H9 (cell line): Measurements from ENCODE around the gene BRCA2. TPM values are rescaled to one million over a fixed set of nuclear protein-coding genes. Genes with fewer than 3 reads are reported as not detected.

Source experiments
- DNase-seq: peaks from one replicate; pipeline ENCODE4 v3.0.0-alpha.2; 2017
- H2AFZ ChIP-seq: one replicate; pipeline ENCODE4 v1.6.1; 2013; ENCODE audit warnings: mild to moderate bottlenecking, low read length, control low read depth, moderate library complexity
- H2AK5ac ChIP-seq: 2 replicates; pipeline ENCODE4 v1.6.1; 2013; ENCODE audit warnings: low read length, control low read depth, mixed read lengths; ENCODE audit not compliant: insufficient read length
- H2BK120ac ChIP-seq: one replicate; pipeline ENCODE4 v1.6.1; 2013; ENCODE audit warnings: low read depth, mild to moderate bottlenecking, low read length, control low read depth, inconsistent platforms; ENCODE audit not compliant: poor library complexity, severe bottlenecking
- H2BK12ac ChIP-seq: 2 replicates; pipeline ENCODE4 v1.6.1; 2013; ENCODE audit warnings: low read length, control low read depth, mixed read lengths, low read depth; ENCODE audit not compliant: insufficient read length
- H2BK15ac ChIP-seq: 2 replicates; pipeline ENCODE4 v1.6.1; 2013; ENCODE audit warnings: low read depth, low read length, control low read depth
- H2BK20ac ChIP-seq: one replicate; pipeline ENCODE4 v1.6.1; 2013; ENCODE audit warnings: low read depth, mild to moderate bottlenecking, low read length, control low read depth, inconsistent platforms; ENCODE audit not compliant: poor library complexity, severe bottlenecking
- H2BK5ac ChIP-seq: 2 replicates; pipeline ENCODE4 v1.6.1; 2013; ENCODE audit warnings: low read length, control low read depth, mixed read lengths; ENCODE audit not compliant: insufficient read length
- H3K14ac ChIP-seq: 2 replicates; pipeline ENCODE4 v1.6.1; 2013; ENCODE audit warnings: low read length, control low read depth; ENCODE audit not compliant: insufficient read depth
- H3K18ac ChIP-seq: 2 replicates; pipeline ENCODE4 v1.6.1; 2013; ENCODE audit warnings: low read depth, mild to moderate bottlenecking, mixed read lengths, low read length, control low read depth; ENCODE audit not compliant: insufficient read length
- H3K23ac ChIP-seq: 2 replicates; pipeline ENCODE4 v1.6.1; 2013; ENCODE audit warnings: low read length, control low read depth, mixed read lengths, low read depth; ENCODE audit not compliant: insufficient read length
- H3K23me2 ChIP-seq: 2 replicates; pipeline ENCODE4 v1.6.1; 2013; ENCODE audit warnings: low read depth, mild to moderate bottlenecking, mixed read lengths, low read length, control low read depth; ENCODE audit not compliant: insufficient read length, poor library complexity, severe bottlenecking
- H3K27ac ChIP-seq: 2 replicates; pipeline ENCODE4 v1.5.1; 2013; ENCODE audit warnings: low read length, control low read depth, mixed read lengths, low read depth; ENCODE audit not compliant: insufficient read length
- H3K27me3 ChIP-seq: 2 replicates; pipeline ENCODE4 v1.6.1; 2013; ENCODE audit warnings: low read length, control low read depth, inconsistent platforms; ENCODE audit not compliant: insufficient read depth
- H3K4ac ChIP-seq: 2 replicates; pipeline ENCODE4 v1.6.1; 2013; ENCODE audit warnings: low read depth, mild to moderate bottlenecking, control low read depth, inconsistent platforms, low read length, moderate library complexity
- H3K4me1 ChIP-seq: 2 replicates; pipeline ENCODE4 v1.6.1; 2013; ENCODE audit warnings: low read length, control low read depth, inconsistent platforms; ENCODE audit not compliant: insufficient read depth
- H3K4me2 ChIP-seq: 2 replicates; pipeline ENCODE4 v1.6.1; 2013; ENCODE audit warnings: low read length, control low read depth, mixed read lengths; ENCODE audit not compliant: insufficient read length, insufficient read depth
- H3K56ac ChIP-seq: 2 replicates; pipeline ENCODE4 v1.6.1; 2013; ENCODE audit warnings: low read depth, mild to moderate bottlenecking, mixed read lengths, low read length, control low read depth; ENCODE audit not compliant: insufficient read length
- H3K79me1 ChIP-seq: 2 replicates; pipeline ENCODE4 v1.6.1; 2013; ENCODE audit warnings: low read depth, mild to moderate bottlenecking, moderate library complexity, low read length, control low read depth, inconsistent platforms; ENCODE audit not compliant: insufficient read depth, poor library complexity, severe bottlenecking
- H3K79me2 ChIP-seq: 2 replicates; pipeline ENCODE4 v1.6.1; 2013; ENCODE audit warnings: low read length, control low read depth, inconsistent platforms; ENCODE audit not compliant: insufficient read depth
- H3K9ac ChIP-seq: 2 replicates; pipeline ENCODE4 v1.6.1; 2013; ENCODE audit warnings: low read length, control low read depth, mixed read lengths; ENCODE audit not compliant: insufficient read length; ENCODE audit errors: extremely low read depth
- H3K9me3 ChIP-seq: one replicate; pipeline ENCODE4 v1.6.1; 2013; ENCODE audit warnings: low read depth, low read length, inconsistent platforms; ENCODE audit not compliant: control insufficient read depth
- H3T11ph ChIP-seq: one replicate; pipeline ENCODE4 v1.6.1; 2013; ENCODE audit warnings: mild to moderate bottlenecking, low read length, control low read depth, inconsistent platforms
- H4K20me1 ChIP-seq: one replicate; pipeline ENCODE4 v1.6.1; 2013; ENCODE audit not compliant: control insufficient read depth, insufficient read length, insufficient read depth
- H4K5ac ChIP-seq: 2 replicates; pipeline ENCODE4 v1.6.1; 2013; ENCODE audit warnings: low read depth, mild to moderate bottlenecking, mixed read lengths, low read length, control low read depth; ENCODE audit not compliant: insufficient read length
- H4K8ac ChIP-seq: replicated peaks from 2 replicates; pipeline ENCODE4 v1.6.1; 2013; ENCODE audit warnings: low read length, control low read depth, mixed read lengths, low read depth; ENCODE audit not compliant: insufficient read length
- H4K91ac ChIP-seq: 2 replicates; pipeline ENCODE4 v1.6.1; 2013; ENCODE audit warnings: low read depth, mild to moderate bottlenecking, moderate library complexity, mixed read lengths, low read length, control low read depth; ENCODE audit not compliant: insufficient read length
- H3K27ac Mint-ChIP-seq, 3 experiments: 2 replicates in 2 of 3; 3 replicates in 1 of 3; pipeline ENCODE4 v1.8.0; 2020 to 2021; ENCODE audit warnings: mixed read lengths in 3 of 3, mild to moderate bottlenecking in 1 of 3, moderate library complexity in 1 of 3
- H3K27me3 Mint-ChIP-seq: 2 replicates; pipeline ENCODE4 v1.8.0; 2021; ENCODE audit warnings: low read depth, mild to moderate bottlenecking, moderate library complexity, mixed read lengths
- H3K36me3 Mint-ChIP-seq, 3 experiments: 2 replicates in 2 of 3; 3 replicates in 1 of 3; pipeline ENCODE4 v1.8.0; 2020 to 2021; ENCODE audit warnings: low read depth in 3 of 3, mixed read lengths in 3 of 3; ENCODE audit not compliant: insufficient read depth in 1 of 3
- H3K4me1 Mint-ChIP-seq, 2 experiments: 2 replicates each; pipeline ENCODE4 v1.8.0; 2020; ENCODE audit warnings: mixed read lengths in 2 of 2
- H3K4me3 Mint-ChIP-seq, 2 experiments: 2 replicates in 1 of 2; 3 replicates in 1 of 2; pipeline ENCODE4 v1.8.0; 2020 to 2021; ENCODE audit warnings: mild to moderate bottlenecking in 2 of 2, mixed read lengths in 2 of 2, moderate library complexity in 1 of 2
- H3K9me3 Mint-ChIP-seq, 2 experiments: 2 replicates in 1 of 2; 3 replicates in 1 of 2; pipeline ENCODE4 v1.8.0; 2020; ENCODE audit warnings: mild to moderate bottlenecking in 2 of 2, mixed read lengths in 2 of 2, moderate library complexity in 1 of 2
- WGBS: extraction: QIAGEN DNeasy Blood & Tissue Kit; methylation state at CpG from one replicate; pipeline ENCODE4 v1.1.7; 2013; ENCODE audit warnings: missing lambda C conversion rate, low lambda C conversion rate, mixed read lengths; ENCODE audit not compliant: insufficient read length; ENCODE audit errors: extremely low coverage; 5-methylcytosine and 5-hydroxymethylcytosine counted together
- total RNA-seq: library from RNA; stranded (reverse); gene quantifications from 2 replicates; pipeline ENCODE4 v1.2.1, GENCODE V29; 2021
- TF ChIP-seq, protein P1 (sequence below): fragments of 200-600 bp; sonication (generic); conservative IDR thresholded peaks from 3 replicates; pipeline ENCODE4 v1.8.0; 2021; ENCODE audit warnings: antibody characterized with exemption, mild to moderate bottlenecking

BRCA2 gene
- total RNA-seq, 1 experiment from 2014 or later: 17.0 TPM

DNA sequence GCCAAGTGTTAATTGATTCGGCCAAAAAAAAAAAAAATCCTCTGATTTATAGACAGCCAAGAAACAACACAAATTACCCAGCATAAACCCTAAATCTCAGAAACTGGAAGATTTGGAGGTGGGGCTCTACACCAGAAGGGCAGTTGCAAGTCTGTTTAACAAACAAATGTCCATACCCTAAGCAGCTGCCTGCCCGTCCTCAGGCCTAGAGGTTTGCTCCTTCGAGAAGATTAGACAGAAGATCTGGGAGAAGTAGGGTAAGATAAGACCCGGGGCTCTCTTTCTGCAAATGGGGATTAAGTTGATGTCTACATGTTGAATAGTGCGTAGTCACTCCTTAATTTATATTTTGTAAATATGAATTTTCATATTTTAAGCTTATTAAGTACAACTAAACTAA is 116.1 kb downstream of the BRCA2 start:
- Histone ChIP-seq H2BK20ac (no peak overlapping the region), H3K9ac (no peak overlapping the region), H3K23ac (no peak overlapping the region), H3K79me1 (no peaks in the 10 kb centered on the region), H4K20me1 (no peaks in the 10 kb centered on the region), H4K8ac (no peak overlapping the region), H3K27ac (no peak overlapping the region), H2AFZ (no peak overlapping the region), H3K4me1 (peaks cover 3% of the 10 kb centered on the region; the same call in 1 of the 2 replicates), H3K4me2 (no peak overlapping the region), H3K14ac (no peak overlapping the region), H4K5ac (no peak overlapping the region), H3T11ph (no peak overlapping the region), H3K56ac (no peak overlapping the region), H3K27me3 (no peaks in the 10 kb centered on the region; the same call in 1 of the 2 replicates), H3K23me2 (peaks cover 15% of the 10 kb centered on the region), H3K4ac (no peak overlapping the region), H2BK5ac (no peak overlapping the region), H3K18ac (no peak overlapping the region), H3K79me2 (no peaks in the 10 kb centered on the region), H2AK5ac (no peak overlapping the region), H2BK120ac (no peak overlapping the region), H4K91ac (no peak overlapping the region), H3K9me3 (no peaks in the 10 kb centered on the region), H2BK15ac (no peak overlapping the region), H2BK12ac (no peak overlapping the region)
- TF ChIP-seq, protein P1, sequence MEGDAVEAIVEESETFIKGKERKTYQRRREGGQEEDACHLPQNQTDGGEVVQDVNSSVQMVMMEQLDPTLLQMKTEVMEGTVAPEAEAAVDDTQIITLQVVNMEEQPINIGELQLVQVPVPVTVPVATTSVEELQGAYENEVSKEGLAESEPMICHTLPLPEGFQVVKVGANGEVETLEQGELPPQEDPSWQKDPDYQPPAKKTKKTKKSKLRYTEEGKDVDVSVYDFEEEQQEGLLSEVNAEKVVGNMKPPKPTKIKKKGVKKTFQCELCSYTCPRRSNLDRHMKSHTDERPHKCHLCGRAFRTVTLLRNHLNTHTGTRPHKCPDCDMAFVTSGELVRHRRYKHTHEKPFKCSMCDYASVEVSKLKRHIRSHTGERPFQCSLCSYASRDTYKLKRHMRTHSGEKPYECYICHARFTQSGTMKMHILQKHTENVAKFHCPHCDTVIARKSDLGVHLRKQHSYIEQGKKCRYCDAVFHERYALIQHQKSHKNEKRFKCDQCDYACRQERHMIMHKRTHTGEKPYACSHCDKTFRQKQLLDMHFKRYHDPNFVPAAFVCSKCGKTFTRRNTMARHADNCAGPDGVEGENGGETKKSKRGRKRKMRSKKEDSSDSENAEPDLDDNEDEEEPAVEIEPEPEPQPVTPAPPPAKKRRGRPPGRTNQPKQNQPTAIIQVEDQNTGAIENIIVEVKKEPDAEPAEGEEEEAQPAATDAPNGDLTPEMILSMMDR: no peak
- no CpG with 5 or more reads among the region's 5 CpGs for WGBS
- DNase-seq: no peak
- H3K27ac Mint-ChIP-seq: no peak overlapping the region
- peaks cover 11% of the 10 kb centered on the region in 2 experiments for H3K4me1 Mint-ChIP-seq
- no peaks in the 10 kb centered on the region; a peak in 1 of 5 replicates for H3K9me3 Mint-ChIP-seq
- no peaks in the 10 kb centered on the region; a peak in 3 of 7 replicates for H3K36me3 Mint-ChIP-seq
- H3K27me3 Mint-ChIP-seq: peaks cover 7% of the 10 kb centered on the region
- no peak overlapping the region for H3K4me3 Mint-ChIP-seq
